HFF-Myc (cell line): ENCODE results near the gene ADAMTSL1.

ENCODE experiments used
- DNase-seq: peaks from one replicate; pipeline ENCODE4 v3.0.0-alpha.2; 2011; ENCODE audit warnings: low read depth; ENCODE audit errors: extremely low read depth
- H3K4me3 ChIP-seq: replicated peaks from 2 replicates; pipeline ENCODE4 v1.5.1; 2011; ENCODE audit warnings: low read depth, mild to moderate bottlenecking, control low read depth, low read length
- CTCF ChIP-seq: IDR thresholded peaks from 2 replicates; pipeline ENCODE4 v1.5.1; 2012; ENCODE audit warnings: mild to moderate bottlenecking, low read depth, low read length, control low read depth; ENCODE audit errors: missing control alignments

Gene ADAMTSL1

GRCh38 chr9:18771763-18772162 is 297.8 kb downstream of the ADAMTSL1 start:
- DNase-seq: no peak
- H3K4me3 ChIP-seq: no peak overlapping the region
- TF ChIP-seq CTCF: no peak

GRCh38 chr9:18775241-18775640 is 301.3 kb downstream of the ADAMTSL1 start:
- no peak overlapping the region for H3K4me3 ChIP-seq
- no peak for DNase-seq
- no peak for TF ChIP-seq CTCF

GRCh38 chr9:18775930-18776329 is 302.0 kb downstream of the ADAMTSL1 start:
- no peak for TF ChIP-seq CTCF
- no peak overlapping the region for H3K4me3 ChIP-seq
- no peak for DNase-seq

- no peak for DNase-seq
- no peak for TF ChIP-seq CTCF
- H3K4me3 ChIP-seq: no peak overlapping the region
Observed at GRCh38 chr9:18776836-18777820, 303.2 kb downstream of the ADAMTSL1 start.

- DNase-seq: no peak
- H3K4me3 ChIP-seq: no peak overlapping the region
- no peak for TF ChIP-seq CTCF
Observed at GRCh38 chr9:18778147-18778546, 304.2 kb downstream of the ADAMTSL1 start.

GRCh38 chr9:18778846-18779245 is 304.9 kb downstream of the ADAMTSL1 start:
- H3K4me3 ChIP-seq: no peak overlapping the region
- DNase-seq: no peak
- TF ChIP-seq CTCF: no peak
